Middle frontal gyrus (tissue), 1 donor: ENCODE results near the gene GGTA1.
"Not testable (repeated sequence)": the region's sequence is repeated elsewhere in the genome, so short reads cannot be mapped to it uniquely, and the experiment has no call there.

Source experiments
- DNase-seq: peaks from one replicate; pipeline ENCODE4 v3.0.0-alpha.2; 2015; ENCODE audit warnings: low spot score; ENCODE audit errors: extremely low spot score

Gene GGTA1

GRCh38 chr9:121499427-121500164 lies at the start of gene GGTA1:
Gene GGTA1 (minus strand): TSS chr9:121499844. CDS start chr9:121467922, 31,922 bp downstream.
- DNase-seq, result no peak

DNA sequence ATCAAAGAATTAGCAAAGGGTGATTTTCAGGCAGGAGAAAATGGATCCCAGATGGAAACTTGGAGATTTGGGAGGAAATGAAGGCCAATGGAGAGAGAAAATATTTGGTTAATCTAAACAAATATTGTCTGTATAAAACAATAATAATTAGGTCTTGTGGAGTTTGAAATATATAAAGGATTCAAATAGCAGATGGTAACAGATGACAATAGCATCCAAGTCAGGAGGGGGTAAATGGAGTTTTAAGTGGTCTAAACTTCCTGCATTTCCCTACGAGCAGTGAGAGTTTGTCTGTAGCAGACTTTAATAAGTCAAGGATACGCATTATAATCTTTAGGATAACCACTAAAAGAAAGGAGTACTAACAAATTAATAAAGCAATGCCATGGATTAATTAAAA lies 49.0 kb upstream of the GGTA1 start:
- DNase-seq, result no peak

- DNase-seq, result peak; percentile 81
Observed at GRCh38 chr9:121545875-121546423, 46.3 kb upstream of the GGTA1 start.

DNA sequence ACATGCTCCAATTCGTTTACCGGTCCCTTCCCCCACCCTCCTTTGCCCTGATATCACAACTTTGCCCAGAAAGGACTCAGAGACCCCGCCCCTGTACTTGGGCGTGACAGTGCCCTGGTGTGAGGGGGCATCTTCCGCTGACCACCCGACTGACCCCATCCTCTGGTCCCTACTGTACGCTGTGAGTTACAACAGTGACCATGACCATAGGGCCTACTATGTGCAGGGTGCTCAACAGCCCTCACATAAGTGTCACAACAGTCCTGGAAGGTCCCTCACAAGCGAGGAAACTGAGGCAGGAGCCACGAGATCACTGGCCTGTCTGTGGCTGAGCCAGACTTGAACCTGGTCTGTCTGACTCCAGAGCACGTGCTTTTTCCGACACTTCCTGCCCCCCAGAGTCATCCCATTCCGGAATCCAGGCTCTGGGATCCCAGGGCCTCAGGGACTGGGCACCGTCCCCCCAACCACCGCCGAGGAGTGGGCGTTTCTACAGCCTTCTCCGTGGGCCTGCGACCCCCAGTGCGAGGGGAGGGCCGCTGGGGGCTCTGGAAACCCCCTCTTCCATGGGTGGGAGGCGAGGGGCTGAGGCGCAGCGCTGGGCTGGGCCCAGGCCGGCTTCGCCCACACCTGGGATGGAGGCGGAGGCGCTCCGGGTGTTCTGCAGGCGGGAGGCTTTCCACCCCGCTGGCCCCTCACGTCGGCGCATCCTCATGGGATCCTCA lies 45.7 kb upstream of the GGTA1 start:
- DNase-seq, result no peak

- no peak for DNase-seq
Observed at GRCh38 chr9:121542025-121542424, 42.4 kb upstream of the GGTA1 start.

- no peak for DNase-seq
Observed at GRCh38 chr9:121541256-121541655, 41.6 kb upstream of the GGTA1 start.

GRCh38 chr9:121538221-121538620 lies 38.6 kb upstream of the GGTA1 start:
- no peak for DNase-seq

- DNase-seq, result no peak
Observed at GRCh38 chr9:121537283-121537682, 37.6 kb upstream of the GGTA1 start.

DNA sequence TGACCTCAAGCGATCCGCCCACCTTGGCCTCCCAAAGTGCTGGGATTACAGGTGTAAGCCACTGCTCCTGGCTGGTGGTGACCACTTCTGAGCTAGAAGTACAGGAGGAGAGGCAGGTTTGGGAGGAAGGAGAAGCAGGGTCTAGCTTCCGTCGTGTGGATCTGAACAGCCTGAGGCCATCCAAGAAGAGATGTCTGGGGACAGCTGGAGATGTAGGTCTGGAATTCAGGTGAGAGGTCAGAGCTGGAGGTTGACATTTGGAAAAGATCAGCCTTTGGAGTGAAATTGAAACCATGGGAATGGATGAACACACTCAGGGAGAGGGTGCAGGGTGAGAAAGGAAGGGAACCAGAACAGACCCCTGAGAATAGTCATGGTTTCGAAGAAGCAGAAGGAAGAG lies 33.2 kb upstream of the GGTA1 start:
- DNase-seq, result no peak

- no peak for DNase-seq
Observed at GRCh38 chr9:121529237-121529987, 29.8 kb upstream of the GGTA1 start.

GRCh38 chr9:121528642-121529041 lies 29.0 kb upstream of the GGTA1 start:
- no peak for DNase-seq

DNA sequence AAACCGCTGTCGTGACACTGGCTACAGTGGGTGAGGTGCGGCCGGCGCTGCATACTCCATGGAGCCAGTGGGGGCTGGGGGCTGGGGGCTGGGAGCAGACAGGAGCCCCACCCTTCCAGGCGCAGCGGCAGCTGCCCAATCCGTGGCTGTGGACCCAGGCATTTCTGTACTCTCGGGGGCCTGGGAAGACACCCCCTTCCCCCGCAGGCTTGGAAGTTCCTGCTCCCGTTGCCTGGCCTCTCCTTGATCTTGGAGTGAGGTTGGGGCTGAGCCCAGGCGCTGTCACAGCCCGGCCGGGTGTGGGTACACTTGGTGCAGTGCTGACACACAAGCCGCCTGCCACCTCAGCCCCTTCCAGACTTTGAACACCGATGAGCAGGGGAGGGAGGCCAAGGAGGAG lies 27.7 kb upstream of the GGTA1 start:
- DNase-seq, result no peak

DNA sequence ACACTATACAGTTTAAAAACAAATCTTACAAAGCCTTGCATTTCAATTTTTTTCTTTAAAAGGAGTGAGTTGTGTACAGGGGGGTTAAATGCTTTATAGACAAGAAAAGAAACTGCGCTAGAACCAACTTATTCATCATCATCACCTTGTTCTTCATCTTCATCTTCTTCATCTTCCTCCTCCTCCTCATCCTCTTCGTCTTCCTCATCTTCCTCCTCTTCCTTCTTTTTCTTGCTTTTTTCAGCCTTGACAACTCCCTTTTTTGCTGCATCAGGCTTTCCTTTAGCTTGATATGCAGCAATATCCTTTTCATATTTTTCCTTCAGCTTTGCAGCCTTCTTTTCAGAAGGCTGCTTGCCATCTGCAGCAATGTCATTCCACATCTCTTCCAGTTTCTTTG lies 20.0 kb upstream of the GGTA1 start:
- not testable (repeated sequence) for DNase-seq

DNA sequence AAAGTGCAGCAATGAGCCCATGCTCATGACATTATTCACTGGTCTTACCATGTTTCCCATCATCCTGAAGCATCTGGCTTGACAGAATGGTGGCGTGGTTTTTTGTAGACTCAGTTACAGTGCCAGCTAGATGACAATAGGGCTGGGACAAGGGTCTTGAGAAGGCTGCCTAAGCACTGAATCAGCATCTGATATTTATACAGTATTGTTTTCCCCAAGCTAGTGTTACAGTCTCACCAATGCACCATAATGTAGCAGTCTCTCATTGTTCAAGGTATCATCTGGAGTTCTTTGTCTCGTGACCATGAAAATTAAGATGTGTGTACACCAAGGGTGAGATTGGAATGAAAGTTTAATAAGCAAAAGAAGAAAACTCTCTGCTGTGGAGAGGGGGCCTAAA lies 19.0 kb upstream of the GGTA1 start:
- no peak for DNase-seq

DNA sequence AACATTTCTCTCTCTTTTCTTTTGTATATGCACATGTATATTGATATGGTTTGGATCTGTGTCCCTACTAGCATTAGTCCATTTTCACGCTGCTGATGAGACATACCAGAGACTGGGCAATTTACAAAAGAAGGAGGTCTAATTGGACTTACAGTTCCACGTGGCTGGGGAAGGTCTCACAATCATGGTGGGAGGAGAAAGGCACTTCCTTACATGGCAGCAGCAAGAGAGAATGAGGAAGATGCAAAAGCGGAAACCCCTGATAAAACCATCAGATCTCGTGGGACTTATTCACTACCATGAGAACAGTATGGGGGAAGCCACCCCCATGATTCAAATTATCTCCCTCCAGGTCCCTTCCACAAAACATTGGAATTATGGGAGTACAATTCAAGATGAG lies 13.5 kb upstream of the GGTA1 start:
- DNase-seq, result not testable (repeated sequence)

GRCh38 chr9:121510766-121511550 lies 11.3 kb upstream of the GGTA1 start:
- DNase-seq, result no peak

DNA sequence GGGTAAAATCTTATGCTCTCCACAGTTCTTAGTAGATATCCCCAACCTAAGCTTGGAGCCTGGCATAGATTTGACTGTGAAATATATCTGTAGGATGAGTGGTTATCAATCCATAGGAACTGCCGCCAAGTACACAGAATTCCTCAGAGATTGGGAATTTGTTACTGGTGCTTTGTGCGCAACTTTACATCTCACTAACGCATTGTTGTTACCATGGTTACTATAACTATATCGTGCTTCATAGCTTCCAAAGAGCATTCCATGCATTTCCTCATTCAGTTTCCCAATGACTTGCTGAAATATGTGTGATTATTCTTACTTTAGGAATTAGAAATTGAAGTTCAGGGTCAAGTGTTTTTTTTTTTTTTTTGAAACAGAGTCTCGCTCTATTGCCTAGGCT lies 9.5 kb upstream of the GGTA1 start:
- no peak for DNase-seq

DNA sequence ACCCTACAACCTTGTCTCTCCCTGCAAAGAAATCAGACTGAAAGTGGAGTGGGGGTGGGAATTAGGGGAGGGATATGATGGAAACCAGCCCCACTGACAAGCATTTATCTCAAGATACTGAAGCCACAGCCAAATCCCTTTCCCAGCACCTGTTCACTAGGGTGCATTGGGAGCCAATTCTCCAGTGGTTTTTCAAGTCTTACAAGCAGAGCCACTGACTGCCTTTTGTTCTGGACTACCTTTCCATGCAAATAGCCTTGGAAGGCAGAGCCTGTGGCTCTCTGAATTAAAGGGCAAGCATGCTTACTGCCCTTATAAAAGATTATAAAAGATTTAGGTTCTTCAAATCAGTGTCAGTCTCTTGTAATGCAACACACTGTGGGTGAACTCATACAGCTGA lies 8.8 kb upstream of the GGTA1 start:
- no peak for DNase-seq

DNA sequence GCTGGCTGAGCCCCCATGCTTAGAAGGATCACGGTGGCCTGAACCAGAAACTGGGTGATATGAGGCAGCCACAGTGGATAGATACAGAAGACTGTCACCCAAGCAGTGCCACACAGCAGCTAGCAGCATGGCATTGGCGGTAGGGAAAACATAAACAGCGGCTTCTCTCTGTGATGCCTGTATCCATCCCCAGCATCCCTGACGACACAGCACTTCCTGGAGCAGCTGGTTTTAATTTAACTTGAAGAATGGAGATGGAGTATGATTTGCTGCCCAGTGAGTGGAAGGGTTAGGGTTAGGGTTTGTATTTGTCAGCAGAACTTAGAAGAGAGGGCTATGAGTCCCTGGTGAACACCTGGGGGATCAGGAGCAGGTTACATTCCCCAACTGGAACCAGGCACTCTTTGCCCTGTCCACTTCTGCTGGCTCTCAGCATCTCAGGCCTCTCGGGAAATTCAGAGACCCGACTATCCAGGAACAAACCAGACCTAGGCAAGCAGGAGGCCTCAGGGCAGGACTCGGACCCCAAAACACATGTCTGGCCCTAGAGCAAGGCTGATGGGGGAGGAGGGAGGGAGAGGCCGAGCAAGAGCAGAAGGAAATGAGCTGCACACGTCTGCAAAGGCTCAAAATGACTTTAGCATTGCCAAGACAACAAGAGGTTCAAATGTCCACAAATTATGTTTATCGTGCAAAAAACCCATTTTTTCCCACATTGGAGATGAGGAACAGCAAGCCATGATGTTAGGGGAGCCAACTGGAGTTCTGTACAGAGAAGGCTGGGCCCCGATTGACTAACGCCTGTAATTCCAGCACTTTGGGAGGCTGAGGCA lies 6.5 kb upstream of the GGTA1 start:
- DNase-seq, result no peak

DNA sequence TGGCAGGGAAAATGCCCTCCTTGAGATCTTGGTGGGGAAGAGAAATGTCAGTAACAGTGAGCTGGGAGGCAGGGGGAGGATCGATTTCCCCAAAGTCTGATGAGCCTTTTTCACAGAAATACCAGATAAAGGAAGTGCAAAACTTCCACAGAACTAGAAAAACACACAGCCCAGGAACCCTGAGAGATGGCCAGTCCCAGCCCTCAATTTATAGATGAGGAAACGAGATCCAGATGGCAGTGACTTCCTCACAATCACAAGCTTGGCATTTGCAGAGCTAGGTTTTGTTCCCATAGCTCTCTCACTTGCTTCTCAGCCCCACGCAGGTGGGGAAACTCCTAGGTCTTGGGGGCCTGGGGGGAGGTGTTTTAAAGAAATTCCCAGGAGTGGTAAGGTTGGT lies 3.8 kb upstream of the GGTA1 start:
- DNase-seq, result no peak
